Fibroblast of the conjunctiva (primary cell): ENCODE data around the gene KLHDC4.
A peak's percentile ranks its signal among the peaks of the same experiment; 100 is the strongest.
"Not testable (repeated sequence)": the region's sequence is repeated elsewhere in the genome, so short reads cannot be mapped to it uniquely, and the experiment has no call there.

Experiments
- DNase-seq: peaks from one replicate; pipeline ENCODE4 v3.0.0-alpha.2; 2010; ENCODE audit warnings: low read depth

The KLHDC4 gene

DNA sequence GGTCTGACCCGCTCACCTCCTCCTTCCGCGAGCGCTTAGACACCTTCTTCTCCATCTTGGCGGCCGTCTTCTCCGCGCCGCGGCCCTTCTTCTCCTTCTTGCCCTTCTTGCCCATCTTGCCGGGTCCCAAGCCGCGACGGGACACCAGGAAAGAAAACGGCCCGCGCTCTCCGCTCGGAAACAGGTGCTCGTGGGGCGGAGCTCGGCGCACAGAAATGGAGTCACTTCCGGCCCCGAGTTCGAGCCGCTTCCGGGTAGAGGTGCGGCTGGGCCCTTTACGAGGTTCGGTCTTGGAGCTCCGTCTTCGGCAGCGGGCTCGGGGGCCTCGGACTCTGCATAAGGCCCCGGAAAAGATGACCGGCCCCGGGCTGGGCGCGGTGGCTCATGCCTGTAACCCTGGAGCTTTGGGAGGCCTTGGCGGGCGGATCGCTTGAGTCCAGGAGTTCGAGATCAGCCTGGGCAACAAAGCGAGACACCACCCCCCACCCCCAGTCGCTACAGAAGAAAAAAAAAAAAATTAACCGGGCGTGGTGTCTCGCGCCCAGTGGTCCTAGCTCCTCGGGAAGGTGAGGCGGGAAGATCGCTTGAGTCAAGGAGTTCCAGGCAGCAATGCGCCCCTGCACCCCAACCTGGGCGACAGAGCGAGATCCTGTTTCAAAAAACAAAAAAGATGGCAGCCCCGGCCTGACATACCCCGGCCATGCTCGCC is at the start of gene KLHDC4:
Gene KLHDC4, minus strand, starts transcription at position 211 of the 709 bp plus-strand sequence. Its CDS starts 96 bp downstream, at position 115.
- peak; percentile 57 for DNase-seq

DNA sequence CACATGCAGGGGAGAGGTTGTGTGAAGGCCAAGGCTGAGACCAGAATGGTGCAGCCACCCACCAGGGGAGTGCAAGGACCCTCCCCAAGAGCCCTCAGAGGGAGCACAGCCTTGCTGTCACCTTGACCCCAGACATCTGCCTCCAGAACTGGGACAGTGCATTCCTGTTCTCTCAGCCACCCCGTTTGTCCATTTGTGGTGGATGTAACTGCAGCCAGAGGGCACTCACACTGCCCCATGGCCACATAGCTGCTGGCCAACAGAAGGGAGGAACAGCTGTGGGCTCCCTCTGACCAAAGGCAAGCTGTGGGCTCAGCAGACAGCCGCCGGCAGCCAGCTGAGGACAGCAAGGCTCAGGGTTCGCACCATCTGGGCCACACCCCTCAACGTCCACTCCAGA is 49.8 kb upstream of the KLHDC4 start:
- DNase-seq = no peak

DNA sequence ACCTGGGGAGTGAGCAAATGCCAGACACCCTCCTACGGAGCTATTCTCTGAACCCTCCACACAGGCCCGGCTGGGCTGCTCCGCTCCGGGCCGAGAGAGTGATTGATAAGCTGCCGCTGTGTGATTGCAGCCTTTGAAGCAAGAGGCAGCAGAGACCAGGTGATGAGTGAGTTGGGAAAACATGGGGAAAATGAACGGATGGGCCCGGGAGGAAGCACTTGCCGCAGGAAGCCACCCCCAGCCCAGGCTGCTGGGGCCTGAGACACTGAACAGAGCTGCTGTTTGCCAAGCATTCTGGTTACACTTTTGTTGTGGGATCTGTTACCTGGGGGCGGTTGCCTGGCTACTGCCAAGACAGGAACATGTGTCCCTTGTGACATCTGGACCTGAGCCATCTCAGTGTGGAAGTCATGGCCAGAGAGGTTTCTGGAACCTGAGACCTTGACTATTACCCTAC is 46.4 kb upstream of the KLHDC4 start:
- no peak for DNase-seq

DNA sequence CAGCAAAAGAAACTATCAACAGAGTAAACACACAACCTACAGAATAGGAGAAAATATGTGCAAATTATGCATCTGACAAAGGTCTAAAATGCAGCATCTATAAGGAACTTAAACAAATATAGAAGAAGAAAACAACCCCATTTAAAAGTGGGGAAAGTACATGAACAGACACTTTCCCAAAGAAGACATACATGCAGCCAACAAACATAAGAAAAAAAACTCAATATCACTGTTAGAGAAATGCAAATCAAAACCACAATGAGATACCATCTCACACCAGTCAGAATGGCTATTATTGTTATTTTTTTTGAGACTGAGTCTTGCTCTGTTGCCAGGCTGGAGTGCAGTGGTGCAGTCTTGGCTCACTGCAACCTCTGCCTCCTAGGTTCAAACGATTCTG is 45.7 kb upstream of the KLHDC4 start:
- DNase-seq = not testable (repeated sequence)

DNA sequence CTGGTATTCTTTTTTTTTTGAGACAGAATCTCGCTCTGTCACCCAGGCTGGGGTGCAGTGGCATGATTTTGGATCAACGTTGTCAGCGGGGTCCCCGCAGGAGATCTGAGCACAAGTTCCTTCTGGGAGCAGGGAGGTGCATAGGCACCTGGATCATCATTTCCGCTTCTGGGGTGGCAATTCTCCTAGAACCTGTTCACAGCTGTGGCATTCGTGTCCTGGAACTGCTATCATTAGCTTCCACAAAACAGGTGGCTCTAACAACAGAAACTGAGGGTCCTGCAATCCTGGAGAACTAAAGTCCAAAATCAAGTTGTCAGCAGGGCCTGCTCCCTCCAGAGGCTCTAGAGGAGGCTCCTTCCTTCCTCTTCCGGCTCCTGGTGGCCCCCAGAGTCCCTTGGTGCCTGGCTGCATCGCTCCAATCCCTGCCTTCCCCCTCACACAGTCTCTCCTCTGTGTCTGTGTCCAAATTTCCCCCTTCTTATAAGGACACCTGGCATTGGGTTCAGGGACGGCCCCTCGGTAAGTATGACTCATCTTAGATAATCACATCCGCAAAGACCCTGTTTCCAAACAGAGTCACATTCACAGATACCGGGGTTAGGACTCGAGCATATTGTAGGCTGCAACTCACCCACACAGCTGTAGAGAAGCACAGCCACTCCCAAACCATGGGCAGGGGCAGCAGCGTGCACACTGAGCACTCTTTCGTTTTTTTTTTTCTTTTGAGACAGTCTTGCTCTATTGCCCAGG is 43.5 kb upstream of the KLHDC4 start:
- no peak for DNase-seq

DNA sequence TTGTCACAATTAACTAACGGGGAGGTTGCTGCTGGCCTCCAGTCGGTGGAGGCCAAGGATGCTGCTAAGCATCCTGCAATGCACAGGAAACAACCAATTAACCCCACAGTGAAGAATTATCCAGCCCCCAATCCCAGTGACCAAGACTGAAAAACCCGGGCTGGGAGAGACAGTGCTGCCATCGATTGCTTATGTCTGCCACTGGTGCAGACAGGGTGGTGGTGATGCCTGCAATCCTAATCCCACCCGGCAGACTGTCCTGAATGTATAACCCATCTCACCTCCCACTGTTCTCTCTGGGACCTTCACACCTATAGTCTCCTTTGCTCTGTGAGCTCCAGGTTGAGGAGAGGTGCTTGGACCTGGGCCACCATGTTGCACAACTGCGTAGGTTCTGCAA is 42.3 kb upstream of the KLHDC4 start:
- no peak for DNase-seq

DNA sequence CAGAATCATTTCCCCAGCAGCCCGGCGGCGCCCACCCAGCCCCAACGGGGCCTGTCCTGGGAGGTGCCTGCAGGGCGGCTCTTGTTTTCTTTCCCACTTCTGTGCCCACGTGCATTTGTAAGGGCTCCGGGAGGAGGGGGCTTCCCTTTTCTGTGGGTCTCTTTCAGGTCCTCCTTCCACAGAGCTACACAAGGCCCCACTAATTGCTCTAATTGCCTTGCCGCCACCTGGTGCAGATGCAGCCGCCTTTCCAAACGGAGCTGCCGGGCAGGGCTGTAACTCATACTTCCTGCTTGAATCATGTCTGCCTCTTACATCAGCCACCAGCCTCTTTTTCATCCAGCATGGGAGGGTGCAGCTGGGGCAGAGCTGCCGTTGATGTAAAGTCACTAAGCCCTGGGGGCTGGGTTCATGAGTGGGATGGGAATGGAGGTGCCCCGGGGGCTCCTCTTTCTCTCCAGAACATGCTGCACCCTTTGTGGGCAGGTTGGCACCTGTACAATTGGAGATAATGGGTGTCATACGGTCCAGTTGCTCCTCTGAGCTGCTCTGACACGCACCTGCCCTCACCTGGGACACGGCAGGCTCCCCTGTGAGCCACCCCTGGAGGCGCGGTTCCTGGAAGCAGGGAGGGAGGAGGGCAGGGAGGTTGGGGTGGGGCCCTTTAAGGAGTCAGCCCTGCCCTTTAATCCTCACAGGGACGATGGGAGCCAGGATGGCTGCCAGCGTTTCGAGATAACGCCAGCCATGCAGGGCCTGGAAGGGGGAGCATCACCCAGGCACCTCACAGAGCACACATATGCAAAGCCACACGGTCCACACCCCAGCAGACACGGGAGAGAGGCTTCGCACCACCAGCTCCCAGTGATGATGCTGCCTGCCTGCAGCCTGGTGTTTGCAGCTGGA is 41.1 kb upstream of the KLHDC4 start:
- DNase-seq = peak; percentile 90

DNA sequence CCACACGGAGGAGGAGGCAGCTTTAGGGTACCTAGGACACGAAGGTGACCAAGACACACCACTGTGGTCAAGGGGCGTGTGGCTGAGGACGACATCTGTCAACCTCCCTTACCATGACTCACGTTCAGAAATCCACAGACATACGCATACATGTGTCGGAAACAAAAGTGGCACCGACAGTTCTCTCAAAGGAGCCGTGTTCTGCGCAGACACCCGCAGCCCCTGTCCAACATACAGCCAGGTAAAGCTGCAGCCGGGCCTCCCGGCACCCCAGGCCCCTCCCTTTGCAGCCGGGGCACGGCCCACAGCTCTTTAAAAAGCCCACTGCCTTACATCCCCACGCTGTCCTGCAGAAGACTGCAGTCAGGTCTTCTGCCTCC is 40.5 kb upstream of the KLHDC4 start:
- DNase-seq = no peak

DNA sequence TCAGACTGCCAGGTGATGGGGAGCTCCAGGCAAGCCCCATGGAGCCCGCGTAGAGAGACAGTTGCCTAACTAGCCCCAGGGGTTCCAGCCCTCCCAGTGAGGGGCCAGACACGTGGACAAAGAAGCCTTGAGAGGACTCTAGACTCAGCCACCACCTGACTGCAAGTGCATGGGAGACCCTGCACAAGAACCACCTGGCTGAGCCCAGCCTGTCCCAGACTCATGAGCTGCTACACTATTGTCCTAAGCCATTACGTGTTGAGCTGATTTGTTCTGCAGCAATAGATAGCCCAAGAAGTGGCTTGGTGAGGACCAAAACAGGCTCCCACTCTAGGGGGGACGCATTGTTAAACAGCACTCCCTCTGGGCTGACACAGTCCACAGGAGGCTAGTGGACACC is 37.6 kb upstream of the KLHDC4 start:
- no peak for DNase-seq

DNA sequence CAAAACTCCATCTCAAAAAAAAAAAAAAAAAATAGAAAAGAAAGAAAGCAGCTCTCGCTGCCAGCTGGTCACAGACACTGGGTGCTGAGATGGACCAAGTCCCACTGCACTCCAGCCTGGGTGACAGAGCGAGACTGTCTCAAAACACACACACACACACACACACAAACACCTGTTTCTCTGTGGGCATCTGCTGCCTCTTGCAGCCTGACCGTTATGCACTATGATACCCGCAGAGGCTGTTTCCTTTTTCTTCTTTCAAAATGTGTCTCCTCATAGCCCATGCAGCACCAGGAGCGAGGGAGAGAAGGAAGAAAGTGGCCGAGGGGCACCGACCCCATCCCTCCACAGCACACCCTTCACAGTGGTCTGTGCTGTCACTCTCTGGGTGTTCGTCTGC is 36.9 kb upstream of the KLHDC4 start:
- DNase-seq = no peak

DNA sequence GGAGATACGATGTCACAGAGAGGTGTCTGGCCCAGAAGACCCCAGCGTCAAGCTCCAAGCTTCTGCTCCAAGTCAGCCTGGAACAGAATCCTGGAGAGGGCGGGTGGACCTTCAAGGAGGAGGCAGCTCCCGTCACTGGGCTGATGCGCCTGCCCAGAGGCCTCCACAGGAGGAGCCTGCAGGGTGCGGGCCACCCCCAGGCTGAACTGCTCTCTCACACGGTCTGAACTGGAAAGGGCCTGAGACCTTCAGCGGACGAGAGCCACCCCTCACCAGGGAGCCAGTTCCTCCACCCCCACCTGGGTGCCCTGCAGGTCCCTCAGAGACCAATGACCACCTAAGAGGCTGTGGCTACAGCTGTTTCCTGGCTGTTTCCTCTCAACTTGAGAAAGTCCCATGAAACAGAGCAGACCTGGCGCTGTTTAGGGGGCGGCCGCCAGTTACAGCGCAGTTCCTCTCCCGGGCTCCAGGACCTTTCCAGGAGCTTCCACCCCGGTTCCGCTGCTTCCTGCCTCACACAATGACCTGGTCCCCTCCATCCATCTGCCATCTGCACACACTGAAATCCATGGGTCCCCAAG is 36.0 kb upstream of the KLHDC4 start:
- DNase-seq = no peak

DNA sequence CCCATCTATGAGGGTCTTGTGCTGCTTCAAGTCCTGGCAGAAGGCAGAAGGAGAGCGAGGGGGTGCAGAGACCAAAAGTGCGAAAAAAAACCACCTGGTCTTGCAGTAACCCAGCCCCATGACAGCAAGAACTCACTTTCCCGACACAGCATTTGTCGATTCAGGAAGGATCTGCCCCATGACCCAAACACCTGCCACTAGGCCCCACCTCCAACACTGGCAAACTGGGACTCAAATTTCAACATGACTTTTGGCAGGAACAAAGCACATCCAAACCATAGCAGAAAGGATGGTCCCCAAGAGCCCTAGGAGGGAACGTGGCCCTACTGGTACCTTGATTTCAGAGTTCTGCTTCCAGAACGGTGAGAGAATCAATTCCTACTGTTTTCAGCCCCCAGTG is 34.7 kb upstream of the KLHDC4 start:
- DNase-seq = no peak

DNA sequence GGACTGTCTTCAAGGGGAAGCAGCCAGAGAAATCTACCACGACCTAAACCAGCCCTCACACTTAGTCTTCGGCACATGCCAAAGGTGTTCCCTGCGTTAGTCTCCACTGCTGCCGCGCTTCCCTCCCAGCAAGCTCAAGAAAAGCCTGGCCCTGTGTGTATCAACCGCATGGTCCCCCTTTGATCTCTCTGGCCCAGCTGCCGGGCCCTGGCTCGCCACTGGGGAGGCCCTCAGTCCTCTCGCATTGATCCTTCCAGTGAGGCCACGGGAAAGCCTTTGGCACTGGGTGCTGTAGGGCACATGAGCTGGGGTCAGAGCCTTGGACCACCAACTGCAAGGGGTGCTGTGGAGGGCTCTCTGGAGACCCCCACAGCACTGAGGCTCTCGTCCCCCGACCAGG is 29.6 kb upstream of the KLHDC4 start:
- no peak for DNase-seq

DNA sequence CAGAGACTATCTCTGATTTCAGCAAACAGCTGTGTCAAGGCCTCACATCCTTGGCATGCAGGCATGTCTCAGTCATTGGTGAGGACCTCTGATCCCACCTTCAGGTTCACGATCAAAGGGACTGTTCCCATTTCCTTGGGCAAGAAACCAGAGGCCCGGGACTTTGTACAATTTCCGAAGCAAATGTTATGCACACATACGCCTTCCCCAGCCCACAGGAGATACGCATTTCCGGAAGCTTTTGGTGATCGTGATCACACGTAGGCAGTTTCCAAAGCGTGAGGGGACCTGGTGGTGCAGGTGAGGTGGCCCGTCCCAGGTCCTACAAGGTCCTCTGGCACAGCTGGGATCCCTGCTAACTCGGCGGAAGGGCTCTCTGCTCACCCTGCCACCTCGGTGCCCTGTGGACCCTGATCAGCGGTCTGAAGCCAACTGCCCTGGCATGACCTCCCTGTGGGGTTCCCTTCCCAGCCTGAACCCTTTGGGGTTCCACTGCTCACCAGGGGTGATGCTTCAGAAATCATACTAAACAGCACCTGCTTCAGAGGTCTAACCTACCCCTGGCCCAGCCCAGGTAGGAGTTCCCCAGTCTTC is 28.8 kb upstream of the KLHDC4 start:
- DNase-seq = no peak

DNA sequence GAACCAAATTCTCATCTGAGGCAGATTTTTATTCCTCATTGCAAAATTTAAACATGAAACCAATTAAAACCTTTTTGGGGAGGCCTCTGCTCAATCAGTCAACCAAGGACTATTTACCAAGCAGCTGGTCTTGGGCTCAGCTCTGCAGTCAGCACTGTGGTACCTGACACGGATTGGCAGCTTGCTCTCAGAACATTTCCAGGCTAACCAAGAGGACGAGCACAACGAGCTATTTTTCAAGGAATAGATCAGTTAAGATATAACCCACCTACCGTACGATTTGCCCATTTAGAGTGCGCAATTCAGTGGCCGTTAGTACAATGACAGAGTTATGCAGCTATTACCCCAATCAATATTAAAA is 26.4 kb upstream of the KLHDC4 start:
- no peak for DNase-seq

DNA sequence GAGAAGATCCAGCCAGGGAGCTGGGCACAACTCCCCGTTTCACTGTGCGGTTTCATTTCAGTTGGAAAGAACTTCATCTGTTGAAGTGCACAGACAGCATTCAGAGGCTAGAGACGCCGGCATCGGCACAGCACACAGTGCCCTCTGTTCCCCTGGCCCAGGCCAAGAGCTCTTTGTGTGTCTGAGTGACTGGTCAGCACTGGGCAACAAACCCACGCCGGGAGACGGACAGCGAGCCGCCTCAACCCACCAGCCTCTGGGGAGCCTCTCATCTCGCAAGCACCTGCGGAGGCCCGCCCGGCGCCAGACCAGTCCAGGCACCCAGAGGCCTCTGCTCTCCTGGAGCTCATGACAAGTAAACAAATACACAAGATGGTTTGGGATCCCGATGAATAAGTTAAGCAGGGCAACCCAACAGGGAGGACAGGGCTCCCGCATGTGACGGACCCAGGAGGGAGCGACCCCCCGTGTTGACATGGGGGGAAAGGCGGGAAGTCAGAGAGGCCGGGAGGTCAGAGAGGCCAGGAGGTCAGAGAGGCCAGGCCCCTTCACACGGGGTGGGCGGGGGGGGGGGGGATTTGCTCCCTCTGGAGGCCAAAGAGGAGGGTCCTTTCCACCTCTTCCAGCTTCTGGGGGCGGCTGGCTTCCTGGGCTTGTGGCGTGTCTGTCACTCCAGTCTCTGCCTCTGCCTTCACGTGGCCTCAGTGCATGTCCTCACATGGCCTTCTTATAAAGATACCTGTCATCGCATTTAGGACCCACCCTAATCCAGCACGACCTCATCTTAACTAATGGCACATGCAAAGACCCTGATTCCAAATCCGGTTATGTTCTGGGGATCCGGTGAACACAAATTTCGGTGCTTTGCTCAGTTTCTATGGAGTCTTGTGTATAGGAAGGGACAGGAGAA is 25.8 kb upstream of the KLHDC4 start:
- no peak for DNase-seq

DNA sequence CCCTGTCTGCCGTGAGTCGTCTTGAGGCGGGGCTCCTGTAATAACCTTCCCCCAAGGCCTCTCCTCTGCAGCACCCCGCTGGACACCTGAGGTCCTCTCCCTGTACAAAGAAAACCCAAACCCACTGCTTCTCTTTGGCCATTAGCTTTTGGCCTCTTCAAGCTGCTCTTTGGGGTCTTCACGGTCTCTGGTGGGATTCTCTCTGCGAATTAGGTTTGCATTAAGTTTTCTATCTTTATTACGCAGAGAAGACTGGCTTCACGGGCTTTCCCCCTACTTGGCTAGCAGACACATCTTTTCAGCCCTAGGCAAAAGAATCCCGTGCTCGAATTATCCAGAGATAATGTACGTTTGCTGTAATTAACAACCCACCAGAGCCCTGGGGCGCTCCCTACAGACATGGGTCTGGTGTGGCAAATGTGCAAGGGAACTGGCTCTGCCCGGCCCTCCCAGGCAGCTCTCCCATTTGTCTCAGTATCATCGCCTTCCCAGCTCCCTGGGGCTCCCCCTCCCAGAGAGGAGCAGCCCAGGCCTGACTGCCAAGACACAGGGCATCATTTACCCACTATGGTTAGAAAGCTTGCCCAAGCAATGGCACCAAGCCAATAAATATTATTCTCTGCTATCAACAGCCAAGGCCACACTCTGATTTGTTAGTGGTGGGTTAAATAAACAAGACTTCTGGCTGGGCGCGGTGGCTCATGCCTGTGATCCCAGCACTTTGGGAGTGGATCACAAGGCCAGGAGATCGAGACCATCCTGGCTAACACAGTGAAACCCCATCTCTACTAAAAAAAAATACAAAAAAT is 24.7 kb upstream of the KLHDC4 start:
- no peak for DNase-seq

DNA sequence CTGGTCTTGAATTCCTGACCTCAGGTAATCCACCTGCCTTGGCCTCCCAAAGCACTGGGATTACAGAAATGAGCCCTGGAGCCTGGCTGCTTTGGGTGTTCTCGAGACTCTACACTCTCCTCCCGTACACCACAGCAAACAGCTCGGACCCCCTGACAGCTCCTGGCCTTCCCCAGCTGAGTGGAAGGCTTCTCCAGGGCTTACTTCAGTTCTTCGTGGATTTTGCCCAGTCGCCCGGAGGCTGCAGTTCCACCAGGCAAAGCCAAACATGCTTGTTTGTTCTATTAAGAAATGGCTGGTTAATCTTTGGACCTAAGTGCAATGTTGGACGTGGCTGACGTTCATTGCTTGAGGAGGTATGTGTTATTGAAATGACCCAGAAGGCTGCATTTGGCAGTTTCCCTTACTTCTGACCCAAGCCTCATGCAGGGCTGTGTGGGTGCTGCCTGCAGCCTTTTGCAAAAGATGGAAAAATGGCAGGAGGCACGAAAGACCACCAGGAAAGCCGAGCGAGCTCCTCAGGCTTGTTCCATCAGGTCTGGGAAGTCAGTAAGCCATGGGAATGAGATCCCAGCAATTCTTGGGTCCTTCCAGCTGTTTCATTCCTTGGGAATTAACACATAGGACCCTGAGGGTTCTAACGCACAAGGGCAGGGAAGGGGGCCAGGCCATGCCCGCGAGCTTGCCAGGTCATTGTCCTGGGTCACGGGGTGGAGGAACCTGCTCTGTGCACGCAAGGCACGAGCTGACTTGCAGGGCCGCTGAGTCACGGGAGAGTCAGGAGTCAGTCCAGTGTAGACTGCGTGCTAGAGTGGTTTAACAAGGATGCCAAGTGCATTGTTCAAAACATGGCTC is 23.9 kb upstream of the KLHDC4 start:
- no peak for DNase-seq
